NOMO-1 treated with DMSO at 0.1 percent for 48 hours (cell line): Measurements from ENCODE around the gene CRIP2.

ENCODE experiments used
- DNase-seq: peaks from one replicate; lab custom pipeline; 2025; ENCODE audit not compliant: unreplicated experiment; lab: John Stamatoyannopoulos, UW

The CRIP2 gene

GRCh38 chr14:105442834-105443233, 31.8 kb upstream of the CRIP2 start:
- no peak for DNase-seq

- no peak for DNase-seq
Observed at GRCh38 chr14:105444859-105445258, 29.8 kb upstream of the CRIP2 start.

- DNase-seq: no peak
Observed at GRCh38 chr14:105445290-105445689, 29.3 kb upstream of the CRIP2 start.

- no peak for DNase-seq
Observed at GRCh38 chr14:105445901-105446845, 28.4 kb upstream of the CRIP2 start.

GRCh38 chr14:105446971-105447370, 27.6 kb upstream of the CRIP2 start:
- no peak for DNase-seq

- DNase-seq: no peak
Observed at GRCh38 chr14:105447651-105448640, 26.7 kb upstream of the CRIP2 start.

GRCh38 chr14:105448706-105449111, 25.9 kb upstream of the CRIP2 start:
- no peak for DNase-seq

GRCh38 chr14:105449276-105450122, 25.1 kb upstream of the CRIP2 start:
- DNase-seq: no peak

GRCh38 chr14:105450123-105450505, 24.5 kb upstream of the CRIP2 start:
- no peak for DNase-seq

- DNase-seq: no peak
Observed at GRCh38 chr14:105450864-105451720, 23.5 kb upstream of the CRIP2 start.

GRCh38 chr14:105452963-105453362, 21.7 kb upstream of the CRIP2 start:
- DNase-seq: no peak

- DNase-seq: no peak
Observed at GRCh38 chr14:105453847-105454246, 20.8 kb upstream of the CRIP2 start.

GRCh38 chr14:105455086-105455640, 19.5 kb upstream of the CRIP2 start:
- no peak for DNase-seq

- no peak for DNase-seq
Observed at GRCh38 chr14:105455766-105456660, 18.6 kb upstream of the CRIP2 start.

GRCh38 chr14:105456736-105457617, 17.6 kb upstream of the CRIP2 start:
- DNase-seq: no peak

- DNase-seq: no peak
Observed at GRCh38 chr14:105458010-105458409, 16.6 kb upstream of the CRIP2 start.

GRCh38 chr14:105458571-105458970, 16.1 kb upstream of the CRIP2 start:
- DNase-seq: no peak
